IMR-90 (cell line): ENCODE results near the gene HUS1B. TPM values are rescaled to one million over a fixed set of nuclear protein-coding genes. Genes with fewer than 3 reads are reported as not detected.

Source experiments
- ATAC-seq: fragments of 200-7000 bp; cut with Tn5 transposase; 2 replicates; pipeline ENCODE4 v1.9.1; 2020; ENCODE audit warnings: low read depth, mild to moderate bottlenecking, moderate library complexity
- BruUV-seq: library from RNA; stranded (reverse); fragments of 400-500 nt; replicated peaks from 2 replicates; lab custom pipeline; 2021; lab: Mats Ljungman, UMichigan
- CTCF ChIA-PET: fragments of 300-600 bp; formaldehyde crosslinking; extraction: SDS; loops from one replicate; lab custom pipeline; 2021; ENCODE audit warnings: antibody characterized with exemption; lab: Yijun Ruan, JAX
- POLR2A ChIA-PET: fragments of 300-600 bp; sonication (Branson Sonifier 250); formaldehyde crosslinking; loops from one replicate; lab custom pipeline; 2022; ENCODE audit warnings: antibody characterized with exemption; ENCODE audit not compliant: unreplicated experiment; lab: Charles Lee
- DNase-seq: peaks from one replicate; pipeline ENCODE4 v3.0.0; 2013
- H2AFZ ChIP-seq: replicated peaks from 2 replicates; pipeline ENCODE3; 2013; ENCODE audit warnings: low read length, mild to moderate bottlenecking; ENCODE audit not compliant: poor library complexity
- H2AK5ac ChIP-seq: 2 replicates; pipeline ENCODE4 v1.6.1; 2013; ENCODE audit warnings: low read depth, low read length, inconsistent platforms
- H2AK9ac ChIP-seq: replicated peaks from 2 replicates; pipeline ENCODE3; 2013; ENCODE audit warnings: mild to moderate bottlenecking, low read depth, low read length, moderate library complexity; ENCODE audit not compliant: poor library complexity
- H2BK120ac ChIP-seq: 2 replicates; pipeline ENCODE4 v1.6.1; 2013; ENCODE audit warnings: low read depth, low read length, inconsistent platforms
- H2BK15ac ChIP-seq: 3 replicates; pipeline ENCODE4 v1.6.1; 2013; ENCODE audit warnings: low read depth, low read length, inconsistent platforms
- H2BK20ac ChIP-seq: 2 replicates; pipeline ENCODE4 v1.6.1; 2013; ENCODE audit warnings: low read depth, mild to moderate bottlenecking, inconsistent platforms, low read length, moderate library complexity
- H2BK5ac ChIP-seq: 2 replicates; pipeline ENCODE4 v1.6.1; 2013; ENCODE audit warnings: mild to moderate bottlenecking, low read depth, low read length, inconsistent platforms; ENCODE audit not compliant: poor library complexity, severe bottlenecking
- H3K14ac ChIP-seq: replicated peaks from 2 replicates; pipeline ENCODE4 v1.6.1; 2013; ENCODE audit warnings: low read depth, low read length, inconsistent platforms
- H3K18ac ChIP-seq: 2 replicates; pipeline ENCODE4 v1.6.1; 2013; ENCODE audit warnings: low read depth, low read length, control low read depth
- H3K23ac ChIP-seq: 2 replicates; pipeline ENCODE4 v1.6.1; 2013; ENCODE audit warnings: low read depth, low read length, inconsistent platforms
- H3K27ac ChIP-seq: 2 replicates; pipeline ENCODE4 v1.5.1; 2013; ENCODE audit warnings: mild to moderate bottlenecking, control low read depth, low read length; ENCODE audit not compliant: insufficient read depth
- H3K27me3 ChIP-seq: 2 replicates; pipeline ENCODE4 v1.6.1; 2013; ENCODE audit warnings: low read length; ENCODE audit not compliant: control insufficient read depth, insufficient read depth
- H3K36me3 ChIP-seq: 2 replicates; pipeline ENCODE4 v1.6.1; 2013; ENCODE audit warnings: low read length, mixed read lengths; ENCODE audit not compliant: control insufficient read depth, insufficient read depth
- H3K4ac ChIP-seq: 2 replicates; pipeline ENCODE4 v1.6.1; 2013; ENCODE audit warnings: low read depth, low read length, inconsistent platforms
- H3K4me1 ChIP-seq: 2 replicates; pipeline ENCODE4 v1.6.1; 2013; ENCODE audit warnings: low read length, mixed read lengths; ENCODE audit not compliant: control insufficient read depth, insufficient read depth
- H3K4me2 ChIP-seq: 2 replicates; pipeline ENCODE4 v1.6.1; 2013; ENCODE audit warnings: low read depth, mild to moderate bottlenecking, control low read depth, low read length, moderate library complexity
- H3K4me3 ChIP-seq: 2 replicates; pipeline ENCODE4 v1.5.1; 2013; ENCODE audit warnings: low read depth, mild to moderate bottlenecking, control low read depth, low read length, moderate library complexity; ENCODE audit not compliant: insufficient read depth
- H3K56ac ChIP-seq: 2 replicates; pipeline ENCODE4 v1.6.1; 2013; ENCODE audit warnings: low read length, inconsistent platforms; ENCODE audit not compliant: insufficient read depth; ENCODE audit errors: extremely low read depth
- H3K79me1 ChIP-seq, 2 experiments: 2 replicates each; pipeline ENCODE4 v1.6.1; 2013; ENCODE audit warnings: low read length in 2 of 2, inconsistent platforms in 1 of 2, low read depth in 1 of 2
- H3K9ac ChIP-seq: 2 replicates; pipeline ENCODE4 v1.6.1; 2013; ENCODE audit warnings: low read depth, low read length, control low read depth
- H3K9me1 ChIP-seq: 2 replicates; pipeline ENCODE4 v1.6.1; 2013; ENCODE audit warnings: low read length, inconsistent platforms; ENCODE audit not compliant: insufficient read depth
- H3K9me3 ChIP-seq: 2 replicates; pipeline ENCODE4 v1.6.1; 2013; ENCODE audit warnings: low read length; ENCODE audit not compliant: control insufficient read depth, insufficient read depth
- H4K20me1 ChIP-seq: 2 replicates; pipeline ENCODE4 v1.6.1; 2013; ENCODE audit warnings: low read length, inconsistent platforms; ENCODE audit not compliant: insufficient read depth
- H4K5ac ChIP-seq: 2 replicates; pipeline ENCODE4 v1.6.1; 2013; ENCODE audit warnings: mild to moderate bottlenecking, low read depth, low read length, control low read depth
- H4K8ac ChIP-seq, 2 experiments: 2 replicates each; pipeline ENCODE4 v1.6.1; 2013; ENCODE audit warnings: low read depth in 2 of 2, low read length in 2 of 2, control low read depth in 1 of 2, inconsistent platforms in 1 of 2
- H4K91ac ChIP-seq: 2 replicates; pipeline ENCODE4 v1.6.1; 2013; ENCODE audit warnings: low read depth, low read length, inconsistent platforms; ENCODE audit not compliant: insufficient read depth
- BHLHE40 ChIP-seq: fragments of 150-350 bp; IDR thresholded peaks from 2 replicates; pipeline ENCODE4 v1.6.1; 2016; ENCODE audit warnings: mild to moderate bottlenecking, low read depth, low read length
- CHD1 ChIP-seq: IDR thresholded peaks from 2 replicates; pipeline ENCODE4 v1.6.1; 2012; ENCODE audit warnings: low read depth, low read length, improper control_type of control experiment
- MXI1 ChIP-seq: IDR thresholded peaks from 2 replicates; pipeline ENCODE4 v1.6.1; 2012; ENCODE audit warnings: low read depth, mild to moderate bottlenecking, low read length, moderate library complexity, borderline replicate concordance
- NFE2L2 ChIP-seq: fragments of 150-350 bp; IDR thresholded peaks from 2 replicates; pipeline ENCODE4 v1.6.1; 2016; ENCODE audit warnings: low read depth, mild to moderate bottlenecking, low read length
- WGBS, 2 experiments: methylation state at CpG; one replicate each; pipeline versions ENCODE4 v1.1.5 to v1.1.7; 2013; ENCODE audit warnings: missing lambda C conversion rate in 2 of 2; ENCODE audit not compliant: insufficient read length in 1 of 2; ENCODE audit errors: extremely low coverage in 2 of 2; 5-methylcytosine and 5-hydroxymethylcytosine counted together
- dilution Hi-C: fragments of 300-500 bp; cut with HindIII; formaldehyde crosslinking; loops from one replicate; pipeline ENCODE4 v1.14.3; 2018; ENCODE audit warnings: low sequenced_read_pairs; ENCODE audit not compliant: unreplicated experiment
- in situ Hi-C: fragments of 300-500 bp; cut with MboI; formaldehyde crosslinking; loops from 3 replicates; pipeline ENCODE4 v1.14.3; 2019; ENCODE audit warnings: low sequenced_read_pairs, inconsistent platforms, mixed read lengths
- intact Hi-C: fragments of 100-400 bp; cut with micrococcal nuclease; formaldehyde crosslinking; loops from 2 replicates; pipeline ENCODE4 v1.10.0; 2022
- polyA plus RNA-seq, 3 experiments: library from polyadenylated mRNA; depleted of rRNA; stranded (reverse); fragments of >200 nt; gene quantifications; 2 replicates each; pipeline ENCODE4 v1.2.3, GENCODE V29; 2012; ENCODE audit warnings: low replicate concordance in 1 of 3
- total RNA-seq: library from RNA; depleted of rRNA; stranded (reverse); fragments of >200 nt; gene quantifications from 2 replicates; pipeline ENCODE4 v1.2.3, GENCODE V29; 2012
- TF ChIP-seq, protein P1 (sequence below): conservative IDR thresholded peaks from 2 replicates; pipeline ENCODE4 v1.5.1; 2012; ENCODE audit warnings: mild to moderate bottlenecking, low read depth, low read length, improper control_type of control experiment

HUS1B gene
- total and polyA plus RNA-seq, 2 of the 4 experiments (the other 2 are of a cell fraction): 0.36 to 0.39 TPM

GRCh38 chr6:701215-701614 is 44.3 kb upstream of the HUS1B start:
- in situ Hi-C loops (no loop called here), intact Hi-C loops (no loop called here), dilution Hi-C loops (no loop called here)
- ATAC-seq: no peak
- no peaks in the 10 kb centered on the region; the same call in 1 of the 2 replicates for H3K27me3 ChIP-seq
- no peak overlapping the region for H2BK5ac ChIP-seq
- H3K56ac ChIP-seq: no peak overlapping the region
- H3K9me1 ChIP-seq: no peaks in the 10 kb centered on the region; the same call in 1 of the 2 replicates
- H3K4me3 ChIP-seq: no peak overlapping the region
- H3K36me3 ChIP-seq: no peaks in the 10 kb centered on the region
- ChIA-PET POLR2A (no interaction called here), CTCF (no interaction called here)
- H3K14ac ChIP-seq: no peak overlapping the region
- H4K5ac ChIP-seq: no peak overlapping the region
- no peaks in the 10 kb centered on the region for H3K9me3 ChIP-seq
- BruUV-seq: no TSS peak
- no peak overlapping the region for H3K4ac ChIP-seq
- H2AK9ac ChIP-seq: no peak overlapping the region
- H2BK120ac ChIP-seq: no peak overlapping the region
- no peak overlapping the region for H3K18ac ChIP-seq
- H4K20me1 ChIP-seq: no peaks in the 10 kb centered on the region
- no peaks in the 10 kb centered on the region for H3K79me1 ChIP-seq
- no peak overlapping the region for H3K4me2 ChIP-seq
- no peak overlapping the region for H3K23ac ChIP-seq
- TF ChIP-seq NFE2L2 (no peak), CHD1 (no peak), BHLHE40 (no peak), MXI1 (no peak)
- TF ChIP-seq, protein P1, sequence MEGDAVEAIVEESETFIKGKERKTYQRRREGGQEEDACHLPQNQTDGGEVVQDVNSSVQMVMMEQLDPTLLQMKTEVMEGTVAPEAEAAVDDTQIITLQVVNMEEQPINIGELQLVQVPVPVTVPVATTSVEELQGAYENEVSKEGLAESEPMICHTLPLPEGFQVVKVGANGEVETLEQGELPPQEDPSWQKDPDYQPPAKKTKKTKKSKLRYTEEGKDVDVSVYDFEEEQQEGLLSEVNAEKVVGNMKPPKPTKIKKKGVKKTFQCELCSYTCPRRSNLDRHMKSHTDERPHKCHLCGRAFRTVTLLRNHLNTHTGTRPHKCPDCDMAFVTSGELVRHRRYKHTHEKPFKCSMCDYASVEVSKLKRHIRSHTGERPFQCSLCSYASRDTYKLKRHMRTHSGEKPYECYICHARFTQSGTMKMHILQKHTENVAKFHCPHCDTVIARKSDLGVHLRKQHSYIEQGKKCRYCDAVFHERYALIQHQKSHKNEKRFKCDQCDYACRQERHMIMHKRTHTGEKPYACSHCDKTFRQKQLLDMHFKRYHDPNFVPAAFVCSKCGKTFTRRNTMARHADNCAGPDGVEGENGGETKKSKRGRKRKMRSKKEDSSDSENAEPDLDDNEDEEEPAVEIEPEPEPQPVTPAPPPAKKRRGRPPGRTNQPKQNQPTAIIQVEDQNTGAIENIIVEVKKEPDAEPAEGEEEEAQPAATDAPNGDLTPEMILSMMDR: no peak
- no peak overlapping the region for H2AK5ac ChIP-seq
- no peak for DNase-seq
- no peak overlapping the region for H2BK20ac ChIP-seq
- no peak overlapping the region for H2BK15ac ChIP-seq
- H3K9ac ChIP-seq: no peak overlapping the region
- H2AFZ ChIP-seq: no peak overlapping the region
- WGBS, 2 experiments: no CpG with 5 or more reads among the region's 4 CpGs
- H3K4me1 ChIP-seq: peaks cover 7% of the 10 kb centered on the region
- no peak overlapping the region for H3K27ac ChIP-seq
- no peak overlapping the region for H4K91ac ChIP-seq
- no peak overlapping the region for H4K8ac ChIP-seq
